Activated CD8-positive, alpha-beta memory T cell treated with anti-CD3 and anti-CD28 coated beads, Interleukin-2, amount 50 U/mL, for 24 hours (primary cell): ENCODE measurements around the gene NCAPH2.

Experiments
- DNase-seq: peaks from one replicate; pipeline ENCODE4 v3.0.0-alpha.2; 2020; ENCODE audit errors: extremely low read depth

Gene NCAPH2

DNA sequence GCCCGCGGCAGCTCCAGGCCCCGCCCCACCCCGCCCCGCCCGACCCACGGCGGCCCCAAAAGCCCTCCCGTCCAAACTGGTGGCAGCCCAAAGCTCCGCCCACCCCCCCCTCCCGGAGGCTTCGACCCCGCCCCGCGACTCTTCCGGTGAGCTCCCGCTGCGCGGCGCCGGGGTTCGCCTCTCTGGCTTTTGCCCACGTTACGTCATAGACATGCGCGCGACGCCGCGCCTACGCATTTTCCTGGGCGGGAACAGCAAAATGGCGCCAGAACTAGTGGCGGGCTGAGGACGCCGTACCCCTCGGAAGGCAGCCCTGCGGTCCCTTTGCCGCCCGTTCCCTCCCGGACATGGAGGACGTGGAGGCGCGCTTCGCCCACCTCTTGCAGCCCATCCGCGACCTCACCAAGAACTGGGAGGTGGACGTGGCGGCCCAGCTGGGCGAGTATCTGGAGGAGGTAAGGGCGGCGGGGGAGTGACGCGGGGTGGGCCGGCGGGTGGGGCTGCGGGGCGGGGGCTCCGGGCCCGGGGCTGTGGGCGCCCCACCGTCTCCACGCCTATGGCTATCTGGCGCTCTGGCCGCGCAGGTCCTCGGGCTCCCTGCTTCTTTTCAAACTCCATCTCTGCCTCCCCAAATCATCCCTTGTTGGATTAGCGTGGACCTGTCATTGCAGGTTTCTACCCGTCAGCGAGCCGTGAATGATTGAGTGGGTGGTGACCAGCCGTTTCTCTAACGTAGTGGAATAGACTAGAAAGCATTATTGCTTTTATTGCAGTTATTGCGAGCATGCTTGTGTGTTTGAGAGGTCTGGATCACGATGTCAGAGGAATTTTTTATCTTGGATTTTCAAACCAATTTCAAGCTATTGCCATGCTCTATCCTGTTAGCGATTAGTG, at the start of gene NCAPH2:
Gene NCAPH2 (plus strand): TSS at position 234 of the 894 bp plus-strand sequence. CDS start 114 bp downstream, at position 348.
- peak; percentile 92 for DNase-seq

DNA sequence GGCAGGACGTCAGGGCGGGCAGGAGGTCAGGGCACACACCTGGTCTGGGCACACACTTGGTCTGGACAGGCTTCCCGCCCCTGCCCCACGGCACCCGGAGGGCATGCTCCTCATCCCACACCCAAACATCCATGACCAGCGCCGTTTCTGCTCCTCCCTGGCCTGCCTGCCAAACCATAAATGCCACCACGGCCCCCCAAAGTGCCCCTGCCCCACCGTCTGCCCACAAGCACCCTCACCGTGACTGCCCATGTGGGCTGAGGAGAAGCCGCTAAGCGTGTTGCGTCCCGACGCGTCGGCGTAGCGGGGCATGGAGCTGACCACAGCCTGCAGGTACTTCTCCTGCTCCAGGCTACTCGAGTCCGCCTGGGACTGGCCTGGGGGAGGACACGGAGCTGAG, 49.0 kb upstream of the NCAPH2 start:
- no peak for DNase-seq

DNA sequence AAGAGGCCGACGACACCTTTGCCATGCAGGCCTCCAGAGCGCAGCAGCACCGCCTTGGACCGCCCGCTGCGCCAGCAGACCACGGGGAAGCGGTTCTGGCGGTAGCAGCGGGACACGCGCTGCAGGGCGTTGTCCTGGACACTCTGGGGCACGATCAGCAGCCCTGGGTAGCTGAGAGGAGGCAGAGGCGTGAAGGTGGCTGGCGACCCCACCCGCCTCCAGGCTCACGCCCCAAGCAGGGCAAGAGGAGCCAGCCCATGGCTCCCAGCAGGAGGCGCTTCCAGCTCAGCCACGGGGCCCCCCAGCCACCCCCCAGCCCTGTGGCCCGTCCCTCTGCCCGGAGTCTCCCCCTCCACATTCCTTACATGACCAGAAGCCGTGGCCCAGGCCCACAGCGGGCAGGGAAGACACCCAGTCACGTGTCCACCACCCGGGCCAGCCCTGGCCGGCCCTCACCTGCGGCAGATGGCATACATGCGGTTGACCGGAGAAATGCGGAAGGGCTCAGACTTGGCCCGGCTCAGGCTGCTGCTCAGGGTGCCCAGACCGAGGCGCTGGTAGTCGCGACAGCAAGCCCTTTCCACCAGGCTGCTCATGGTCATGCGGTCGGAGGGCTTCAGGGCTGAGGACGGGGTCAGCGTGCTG, 48.4 kb upstream of the NCAPH2 start:
- no peak for DNase-seq

DNA sequence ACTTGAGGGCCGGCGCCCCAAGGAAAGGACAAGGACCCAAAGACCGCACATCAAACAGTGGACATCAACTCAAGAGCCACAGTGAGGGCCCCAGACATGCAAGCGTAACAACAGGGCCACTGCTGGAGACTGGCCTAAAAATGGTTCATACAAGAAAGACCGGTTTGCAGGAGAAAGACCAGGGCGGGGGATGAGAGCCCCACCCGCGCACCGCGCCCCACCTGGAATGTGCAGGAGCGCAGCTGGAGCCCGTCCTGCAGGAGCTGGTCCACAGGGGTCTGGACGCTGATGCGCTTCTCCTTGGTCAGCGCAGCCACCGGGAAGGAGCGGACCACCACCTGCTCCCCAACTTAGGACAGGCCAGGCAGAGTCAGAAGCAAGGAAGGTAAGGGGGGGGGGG, 47.1 kb upstream of the NCAPH2 start:
- no peak for DNase-seq

DNA sequence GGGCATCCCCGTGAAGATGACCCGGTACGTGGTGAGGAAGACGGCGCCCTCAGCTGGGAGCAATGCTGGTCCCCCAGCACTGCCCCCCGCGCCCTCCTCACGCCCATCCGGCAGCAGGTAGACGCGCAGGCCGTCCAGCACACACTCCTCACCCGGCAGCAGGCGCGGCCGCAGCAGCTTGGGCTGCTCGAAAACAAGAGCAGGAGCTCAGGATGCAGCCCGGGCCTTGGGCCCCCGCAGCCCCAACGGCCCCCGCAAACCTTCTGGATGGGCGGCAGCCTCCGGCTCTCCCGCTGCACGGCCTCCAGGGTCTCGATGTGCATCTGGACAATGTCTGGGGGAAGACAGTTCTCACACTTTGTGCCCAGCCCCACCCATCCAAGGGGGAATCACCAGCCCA, 46.5 kb upstream of the NCAPH2 start:
- no peak for DNase-seq

DNA sequence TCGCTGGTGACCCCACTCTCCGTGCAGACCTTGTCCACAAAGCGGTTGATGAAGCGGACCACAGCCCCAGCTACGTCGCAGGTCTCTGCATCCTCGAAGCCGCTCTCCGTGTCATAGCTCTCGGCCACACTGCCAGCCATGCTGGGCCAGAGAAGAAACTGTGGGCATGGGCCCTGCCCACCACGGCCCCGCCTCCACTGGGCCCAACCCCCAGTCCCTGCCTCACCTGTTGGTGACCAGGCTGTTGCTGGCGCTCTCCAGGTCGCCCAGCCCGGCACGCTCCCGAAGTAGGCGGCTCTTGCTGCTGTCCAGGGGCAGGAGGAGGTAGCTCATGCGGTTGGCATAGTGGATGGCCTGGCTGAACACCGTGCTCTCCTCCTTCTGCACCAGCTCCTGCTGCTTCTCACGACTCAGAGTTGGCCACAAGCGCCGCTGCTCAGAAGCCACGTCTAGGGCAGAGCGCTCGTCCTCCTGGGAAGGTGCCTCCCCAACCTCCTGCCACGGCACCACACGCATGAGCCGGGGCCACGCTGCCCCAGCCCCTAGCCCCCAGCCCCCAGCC, 46.0 kb upstream of the NCAPH2 start:
- no peak for DNase-seq

DNA sequence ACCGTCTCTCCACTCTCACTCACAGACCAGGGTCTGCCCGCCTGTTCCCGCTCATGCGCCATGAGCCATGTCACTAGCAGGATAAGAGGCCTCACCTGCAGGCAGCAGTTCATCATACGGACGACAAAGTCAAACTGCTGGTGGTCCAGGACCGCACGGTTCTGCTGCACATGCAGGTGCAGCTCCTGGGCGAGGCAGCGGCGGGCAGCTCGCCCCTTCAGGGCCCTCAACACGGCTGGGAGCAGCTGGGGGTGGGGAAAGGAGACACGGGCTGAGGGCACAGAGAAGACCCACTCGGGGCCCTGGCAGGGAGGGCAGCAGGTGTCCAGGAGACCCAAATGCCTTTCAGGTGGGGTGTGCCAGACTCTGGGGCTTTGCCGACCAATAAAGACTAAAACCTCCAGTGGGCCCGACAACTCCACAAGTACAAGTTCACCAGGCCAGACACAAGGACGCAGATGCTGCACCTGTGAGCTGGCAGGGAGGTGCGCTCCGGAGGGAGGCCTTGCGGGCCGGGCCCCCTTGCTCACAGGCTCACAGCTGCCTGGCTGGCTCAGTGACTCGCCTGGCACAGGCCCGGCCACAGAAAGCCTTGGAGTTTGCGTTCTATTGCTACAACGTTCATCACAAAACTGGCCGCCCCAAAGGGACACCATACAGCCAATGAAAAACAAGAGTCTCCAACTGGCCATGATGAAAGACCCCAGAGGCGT, 44.7 kb upstream of the NCAPH2 start:
- no peak for DNase-seq

DNA sequence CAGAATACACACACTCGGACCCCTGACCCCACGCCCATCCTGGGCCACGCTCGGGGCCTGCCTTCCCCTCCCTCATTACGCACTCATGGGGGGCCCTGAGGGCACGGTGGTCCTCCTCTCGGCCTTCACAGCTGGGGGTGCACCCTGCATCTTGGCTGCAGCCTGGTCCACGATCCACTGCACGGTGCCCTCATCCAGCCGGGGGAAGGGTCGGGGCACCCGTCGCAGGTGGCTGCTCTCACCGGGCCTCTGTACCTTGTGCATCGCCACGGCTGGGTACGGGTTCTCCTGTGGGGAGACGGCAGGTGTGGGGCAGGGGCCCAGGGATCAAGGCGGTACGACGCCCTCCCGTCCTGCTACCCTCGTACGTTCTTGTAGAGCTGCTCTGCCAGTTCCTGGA, 43.6 kb upstream of the NCAPH2 start:
- no peak for DNase-seq

DNA sequence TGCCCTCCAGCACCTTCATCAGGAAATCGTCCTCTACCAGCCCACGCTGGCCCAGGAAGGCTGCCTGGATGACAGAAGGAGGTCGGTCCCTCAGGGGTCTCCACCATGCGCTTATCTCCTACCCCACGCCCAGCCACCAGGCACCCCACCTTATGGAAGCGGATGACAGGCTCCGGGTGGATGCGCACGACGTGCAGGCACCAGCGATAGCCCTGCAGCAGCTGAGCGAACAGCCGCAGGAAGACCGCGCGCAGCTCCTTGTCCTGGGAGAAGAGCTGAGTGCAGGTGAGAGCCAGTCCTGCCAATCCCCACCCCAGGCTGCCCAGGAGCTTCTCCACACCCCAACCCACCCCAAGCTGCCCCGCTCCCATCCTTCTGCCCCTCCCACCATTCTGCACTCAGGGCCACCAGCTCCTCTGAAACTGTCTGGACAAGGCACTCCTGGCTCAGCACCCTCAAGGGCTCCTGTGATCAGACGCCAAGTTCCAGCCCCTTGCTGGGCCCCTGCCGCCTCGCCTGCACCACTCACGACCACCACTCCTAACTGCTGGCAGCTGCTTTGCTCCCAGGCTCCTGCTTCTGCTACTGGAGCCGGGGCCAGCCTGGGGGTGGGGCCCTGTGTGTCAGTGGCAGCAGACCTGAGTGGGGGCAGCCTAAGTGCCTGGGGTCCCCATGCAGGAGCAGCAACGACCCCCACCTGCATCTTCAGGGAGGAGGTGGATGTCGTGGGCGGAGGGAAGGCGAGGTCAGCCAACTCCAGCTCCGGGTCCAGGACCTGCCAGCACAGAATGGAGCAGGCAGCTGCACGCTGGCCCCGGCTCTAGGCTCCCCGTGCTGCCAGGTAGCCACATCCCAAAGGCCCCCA, 42.7 kb upstream of the NCAPH2 start:
- DNase-seq = no peak

DNA sequence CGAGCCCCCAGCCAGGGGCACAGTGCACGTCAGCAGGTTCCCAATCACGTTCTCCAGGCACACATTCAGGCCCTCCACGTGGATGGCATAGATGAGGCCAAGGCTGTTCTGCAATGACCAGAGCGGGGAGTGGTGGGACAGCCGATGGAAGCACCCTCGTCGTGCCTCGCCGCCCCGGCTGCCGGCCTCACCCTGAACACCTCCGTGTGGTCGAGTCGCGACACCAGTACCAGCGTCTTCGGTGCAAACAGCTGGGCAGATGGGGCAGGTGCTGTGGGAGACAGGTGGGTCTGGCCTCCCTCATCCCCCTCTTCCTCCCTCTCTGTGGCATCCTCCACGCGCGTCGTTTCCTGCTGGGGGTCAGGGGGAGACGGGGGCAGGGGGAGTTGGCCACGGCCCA, 40.7 kb upstream of the NCAPH2 start:
- no peak for DNase-seq

DNA sequence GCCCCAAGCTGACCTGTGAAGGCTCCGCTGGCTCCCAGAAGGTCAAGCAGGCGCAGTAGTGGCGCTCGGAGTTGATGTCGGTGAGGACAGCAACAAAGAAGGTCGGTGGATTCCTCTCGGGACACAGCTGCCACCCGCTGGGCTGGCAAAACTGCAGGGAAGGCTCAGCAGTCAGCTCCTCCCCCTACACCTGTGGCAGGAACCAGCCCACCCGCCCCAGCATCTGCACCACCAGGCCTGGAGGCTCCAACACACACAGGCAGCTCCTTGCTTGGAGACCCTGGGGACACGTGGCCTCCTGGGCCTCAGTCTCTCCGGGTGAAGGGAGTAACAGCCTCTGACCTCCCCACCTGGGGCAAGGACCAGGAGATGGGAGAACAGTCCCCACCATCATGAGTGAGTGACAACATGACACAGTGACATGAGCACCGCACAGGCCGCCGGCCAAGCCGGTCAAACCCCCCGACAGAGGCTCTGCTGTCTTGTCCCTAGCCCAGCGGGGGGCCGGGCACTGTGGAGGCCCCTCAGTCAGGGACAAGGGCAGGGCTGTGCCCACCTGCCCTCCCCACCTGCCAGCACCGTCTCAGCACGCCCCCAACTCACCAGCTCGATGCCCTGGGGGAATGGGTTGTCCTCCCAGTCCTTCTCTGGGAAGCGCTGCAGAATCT, 40.1 kb upstream of the NCAPH2 start:
- no peak for DNase-seq

DNA sequence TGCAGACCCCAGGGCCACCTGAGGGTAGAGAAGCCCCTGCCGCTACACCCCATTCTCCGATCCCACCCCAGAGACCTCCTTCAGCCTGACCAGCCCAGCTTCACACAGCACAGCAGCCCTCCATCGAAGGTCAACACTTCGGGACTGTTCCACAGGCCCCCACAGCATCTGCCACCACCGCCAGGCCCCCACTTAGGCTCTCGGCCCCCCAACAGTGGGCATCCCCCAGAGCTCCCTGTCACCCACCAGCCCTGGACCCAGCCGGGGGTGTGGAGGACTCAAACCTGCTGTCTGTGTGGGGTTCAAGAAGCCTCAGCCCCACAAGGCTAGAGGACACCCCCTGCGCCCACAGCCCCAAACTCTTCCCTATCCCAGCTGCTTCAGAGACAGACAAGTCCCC, 39.4 kb upstream of the NCAPH2 start:
- DNase-seq = no peak

DNA sequence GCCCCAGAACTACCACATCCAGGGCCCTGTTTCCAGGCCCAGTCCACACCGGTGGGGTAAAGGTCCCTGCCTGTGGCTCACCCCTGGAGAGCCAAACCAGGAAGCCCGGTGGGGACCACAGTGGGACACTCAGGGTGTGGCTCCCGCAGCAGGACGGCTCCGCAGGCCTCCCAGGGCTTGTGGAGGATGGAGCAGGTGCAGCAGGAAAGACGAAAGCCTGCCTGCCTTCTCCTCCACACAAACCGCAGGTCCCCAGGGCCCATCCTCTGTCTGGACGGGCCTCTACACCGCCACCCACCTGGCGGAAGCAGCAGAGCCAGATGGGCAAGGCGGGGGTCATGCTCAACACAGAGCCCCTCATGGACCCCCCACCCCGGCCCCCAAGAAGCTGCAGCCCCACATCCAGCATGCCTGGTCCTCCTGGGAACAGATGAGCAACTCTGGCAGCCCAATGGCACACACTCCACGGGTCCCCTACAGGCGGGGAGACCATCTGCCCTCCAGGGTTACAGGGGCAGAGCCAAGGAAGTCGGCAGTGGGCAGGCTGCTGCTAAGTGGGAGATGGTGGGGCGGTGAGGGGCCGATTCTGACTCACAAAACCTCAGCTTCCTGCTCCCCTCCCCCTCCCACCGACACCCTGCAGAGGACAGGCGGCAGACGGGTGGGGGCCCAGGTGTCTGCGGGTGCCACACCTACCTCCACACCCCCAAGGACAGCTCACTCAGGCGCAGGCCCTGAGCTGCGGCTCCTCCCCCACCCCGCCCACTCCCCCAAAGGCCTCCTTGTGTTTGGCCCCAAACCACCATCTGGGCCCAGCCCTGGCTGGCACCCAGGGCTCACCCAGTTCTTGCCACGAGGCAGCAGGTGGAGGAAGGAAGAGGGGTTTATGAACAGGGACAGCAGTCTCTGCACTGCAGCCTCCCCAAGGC, 38.4 kb upstream of the NCAPH2 start:
- DNase-seq = peak; percentile 88

DNA sequence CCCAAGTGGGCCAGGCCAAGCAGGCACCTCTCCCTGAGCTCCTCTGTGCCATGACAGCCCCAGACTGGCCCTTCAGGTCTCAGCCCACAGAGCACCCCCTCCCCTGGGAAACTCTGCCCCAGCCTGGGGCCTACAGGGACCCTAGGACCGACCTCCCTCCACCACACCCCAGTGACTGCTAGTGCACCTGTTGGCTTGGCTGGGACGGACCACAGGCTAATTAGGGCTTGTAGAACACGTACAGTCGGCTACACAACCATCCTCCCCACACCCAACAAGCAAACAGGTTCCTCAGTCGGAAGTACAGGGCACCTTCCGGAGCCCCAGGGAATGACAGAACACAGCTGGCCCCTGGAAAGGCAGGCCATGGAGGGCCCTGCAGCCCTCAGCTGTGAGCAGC, 37.5 kb upstream of the NCAPH2 start:
- DNase-seq = no peak

DNA sequence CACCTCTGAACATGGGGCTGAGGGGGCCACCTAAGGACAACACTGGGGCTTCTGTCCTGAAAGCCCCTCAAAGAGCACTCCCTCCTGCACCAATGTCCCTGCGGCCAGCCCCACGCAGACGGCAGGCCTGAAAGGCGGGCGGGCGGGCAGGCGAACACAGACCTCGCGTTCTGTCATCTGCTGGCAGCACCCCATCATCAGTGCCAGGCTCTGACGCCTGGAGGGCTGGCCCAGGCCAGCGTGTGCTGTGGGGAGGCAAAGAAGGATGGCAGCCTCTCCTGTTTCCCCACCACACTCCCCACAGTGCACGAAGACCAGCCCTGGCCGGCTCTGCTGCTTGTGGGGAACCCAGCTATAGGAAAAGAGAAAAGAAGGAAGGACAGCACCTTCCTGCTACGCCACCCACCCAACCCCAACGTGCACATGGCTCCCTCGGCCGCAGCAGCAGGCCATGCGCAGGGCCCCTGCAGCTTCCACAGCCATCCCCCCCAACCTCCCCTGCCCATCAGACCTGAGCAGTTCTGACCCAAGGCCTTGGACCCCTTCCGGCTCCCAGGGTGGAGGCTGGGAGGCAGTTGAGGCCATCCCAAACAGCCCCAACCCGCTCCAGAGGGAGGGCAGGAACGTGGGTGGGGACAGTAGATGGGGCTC, 36.7 kb upstream of the NCAPH2 start:
- no peak for DNase-seq

DNA sequence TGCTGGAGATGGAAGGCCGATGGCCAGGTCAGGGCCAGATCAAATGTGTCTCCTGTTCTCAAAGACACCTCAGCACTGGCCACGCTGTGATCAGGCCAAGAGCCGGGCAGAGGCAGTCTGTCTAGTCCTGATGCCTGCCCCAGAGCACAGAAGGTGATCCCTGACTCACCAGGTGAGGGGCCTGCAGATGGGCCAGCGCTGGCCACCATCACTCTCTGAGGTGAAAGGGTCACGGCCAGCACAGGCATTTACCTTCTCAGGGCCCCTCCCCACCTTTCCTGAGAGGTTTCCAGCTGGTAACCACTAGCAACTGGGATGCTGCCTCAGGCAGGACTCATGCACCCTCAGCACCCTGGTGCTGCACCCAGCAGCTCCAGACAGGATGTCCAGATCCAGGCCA, 36.1 kb upstream of the NCAPH2 start:
- no peak for DNase-seq

DNA sequence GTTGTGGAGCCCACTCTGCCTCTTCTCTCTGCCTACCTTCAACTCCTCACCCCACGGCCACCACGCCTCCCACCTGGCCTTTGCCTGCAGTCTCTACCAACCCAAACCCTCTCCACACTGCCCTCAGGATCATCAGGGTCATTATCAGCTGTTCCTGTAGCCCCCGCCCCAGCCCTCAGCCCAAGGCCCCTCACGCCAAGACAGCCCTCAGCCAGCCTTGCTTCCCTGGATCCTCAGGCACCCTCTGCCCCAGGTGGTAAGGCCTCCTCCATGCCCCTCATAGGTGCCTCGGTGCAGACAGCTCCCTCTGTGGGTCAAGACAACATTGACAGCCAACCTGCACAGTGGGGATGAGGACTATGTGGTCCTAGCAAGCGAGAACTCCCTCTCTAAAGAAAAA, 34.9 kb upstream of the NCAPH2 start:
- no peak for DNase-seq

DNA sequence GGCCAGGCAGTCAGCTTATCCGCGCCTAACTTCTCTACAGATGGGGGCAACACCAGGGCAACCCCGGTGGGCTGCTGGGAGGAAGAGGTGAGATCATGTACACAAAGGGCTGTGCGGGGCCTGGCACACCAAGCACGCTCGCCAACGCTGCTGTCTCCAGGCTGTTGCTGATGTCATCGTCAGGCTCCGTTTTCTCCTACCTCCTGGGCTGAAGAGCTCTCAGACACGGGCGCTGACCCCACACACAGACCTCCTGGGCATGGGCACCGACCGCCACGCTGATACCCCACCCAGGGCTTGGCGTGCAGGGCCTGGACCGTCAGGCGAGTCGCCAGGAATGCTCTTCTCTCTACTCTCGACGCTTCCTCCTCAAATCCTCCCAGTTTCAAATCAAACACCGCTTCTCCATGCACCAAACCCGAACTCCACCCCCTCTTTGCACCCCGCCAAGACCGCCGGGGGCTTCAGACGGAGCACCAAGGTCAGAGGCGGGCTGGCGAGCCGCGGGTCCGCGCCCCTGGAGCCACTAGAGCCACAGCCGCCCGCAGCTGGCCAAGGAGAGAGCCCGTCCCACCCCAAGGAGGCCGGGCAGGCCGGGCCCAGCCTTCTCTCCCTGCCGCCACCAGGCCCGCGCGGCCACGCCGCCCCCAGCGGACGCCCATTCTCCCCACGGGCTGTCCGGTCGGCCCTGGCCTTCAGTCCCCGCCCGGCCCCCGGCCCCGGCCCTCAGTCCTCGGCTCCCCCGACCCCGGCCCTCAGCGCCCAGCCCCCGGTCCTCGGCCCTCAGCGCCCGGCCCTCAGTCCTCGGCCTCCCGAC, 34.0 kb upstream of the NCAPH2 start:
- no peak for DNase-seq
